Mesenchymal stem cell (in vitro differentiated cells and primary cell): Measurements from ENCODE around the gene JDP2.

Experiments
- DNase-seq: peaks from one replicate; pipeline ENCODE4 v3.0.0-alpha.2; 2013
- H2AFZ ChIP-seq: one replicate; pipeline ENCODE4 v1.6.1; 2013; ENCODE audit warnings: low read depth, mild to moderate bottlenecking, control low read depth, inconsistent platforms, low read length, moderate library complexity
- H2AK5ac ChIP-seq: 2 replicates; pipeline ENCODE4 v1.6.1; 2013; ENCODE audit warnings: low read length, moderate library complexity, mild to moderate bottlenecking, inconsistent platforms; ENCODE audit not compliant: severe bottlenecking
- H2BK120ac ChIP-seq: one replicate; pipeline ENCODE4 v1.6.1; 2013; ENCODE audit warnings: low read depth, mild to moderate bottlenecking, inconsistent platforms, low read length, moderate library complexity
- H2BK12ac ChIP-seq, 2 experiments: one replicate each; pipeline ENCODE4 v1.6.1; 2013; ENCODE audit warnings: inconsistent platforms in 2 of 2, low read length in 2 of 2, mild to moderate bottlenecking in 2 of 2, moderate library complexity in 2 of 2, control low read depth in 1 of 2
- H2BK15ac ChIP-seq: one replicate; pipeline ENCODE4 v1.6.1; 2013; ENCODE audit warnings: mild to moderate bottlenecking, low read depth, inconsistent platforms; ENCODE audit not compliant: poor library complexity, severe bottlenecking
- H2BK5ac ChIP-seq: 2 replicates; pipeline ENCODE4 v1.6.1; 2013; ENCODE audit warnings: low read depth, mild to moderate bottlenecking, low read length, control low read depth, inconsistent platforms; ENCODE audit not compliant: poor library complexity, severe bottlenecking
- H3K14ac ChIP-seq, 2 experiments: one replicate each; pipeline ENCODE4 v1.6.1; 2013; ENCODE audit warnings: inconsistent platforms in 2 of 2, low read length in 2 of 2, control low read depth in 1 of 2, mild to moderate bottlenecking in 1 of 2, moderate library complexity in 1 of 2
- H3K18ac ChIP-seq, 2 experiments: one replicate each; pipeline ENCODE4 v1.6.1; 2013; ENCODE audit warnings: inconsistent platforms in 2 of 2, low read length in 2 of 2, control low read depth in 1 of 2, low read depth in 1 of 2, mild to moderate bottlenecking in 1 of 2
- H3K23ac ChIP-seq, 2 experiments: one replicate each; pipeline ENCODE4 v1.6.1; 2013; ENCODE audit warnings: inconsistent platforms in 2 of 2, low read length in 2 of 2, mild to moderate bottlenecking in 2 of 2, moderate library complexity in 2 of 2, control low read depth in 1 of 2
- H3K27ac ChIP-seq: 2 replicates; pipeline ENCODE4 v1.5.1; 2013; ENCODE audit warnings: mild to moderate bottlenecking, moderate library complexity, low read length, control low read depth, inconsistent platforms; ENCODE audit not compliant: poor library complexity, severe bottlenecking
- H3K27me3 ChIP-seq, 2 experiments: 2 replicates each; pipeline versions ENCODE4 v1.6.1 to v1.7.0; 2013; ENCODE audit warnings: low read length in 2 of 2, mild to moderate bottlenecking in 2 of 2, moderate library complexity in 2 of 2, control low read depth in 1 of 2, inconsistent platforms in 1 of 2; ENCODE audit not compliant: control insufficient read depth in 1 of 2, insufficient read depth in 1 of 2
- H3K36me3 ChIP-seq, 2 experiments: 2 replicates each; pipeline versions ENCODE4 v1.6.1 to v1.7.0; 2013; ENCODE audit warnings: low read length in 2 of 2, control low read depth in 1 of 2, inconsistent platforms in 1 of 2, low read depth in 1 of 2, mild to moderate bottlenecking in 1 of 2; ENCODE audit not compliant: insufficient read depth in 2 of 2, control insufficient read depth in 1 of 2
- H3K4ac ChIP-seq, 2 experiments: one replicate each; pipeline ENCODE4 v1.6.1; 2013; ENCODE audit warnings: inconsistent platforms in 2 of 2, low read length in 2 of 2, mild to moderate bottlenecking in 2 of 2, moderate library complexity in 2 of 2, control low read depth in 1 of 2, low read depth in 1 of 2
- H3K4me1 ChIP-seq: 2 replicates; pipeline ENCODE4 v1.6.1; 2013; ENCODE audit warnings: low read depth, low read length, control low read depth; ENCODE audit not compliant: control insufficient read depth, insufficient read depth
- H3K4me2 ChIP-seq: 2 replicates; pipeline ENCODE4 v1.6.1; 2013; ENCODE audit warnings: low read length, mild to moderate bottlenecking, inconsistent platforms; ENCODE audit not compliant: poor library complexity, severe bottlenecking
- H3K4me3 ChIP-seq, 2 experiments: 2 replicates each; pipeline versions ENCODE4 v1.5.1 to v1.7.0; 2013; ENCODE audit warnings: low read length in 2 of 2, mild to moderate bottlenecking in 2 of 2, control low read depth in 1 of 2, low read depth in 1 of 2; ENCODE audit not compliant: insufficient read depth in 1 of 2
- H3K79me1 ChIP-seq: replicated peaks from 2 replicates; pipeline ENCODE4 v1.6.1; 2013; ENCODE audit warnings: mild to moderate bottlenecking, control low read depth, low read length, inconsistent platforms; ENCODE audit not compliant: poor library complexity, severe bottlenecking
- H3K9ac ChIP-seq: 2 replicates; pipeline ENCODE4 v1.7.0; 2013; ENCODE audit warnings: mild to moderate bottlenecking, low read length, moderate library complexity
- H3K9me3 ChIP-seq: 2 replicates; pipeline ENCODE4 v1.7.0; 2013; ENCODE audit warnings: mild to moderate bottlenecking, low read length; ENCODE audit not compliant: control insufficient read depth
- H4K8ac ChIP-seq: one replicate; pipeline ENCODE4 v1.6.1; 2013; ENCODE audit warnings: inconsistent platforms, mild to moderate bottlenecking, low read length, moderate library complexity
- H4K91ac ChIP-seq: one replicate; pipeline ENCODE4 v1.6.1; 2013; ENCODE audit warnings: mild to moderate bottlenecking, low read length, inconsistent platforms
- WGBS: methylation state at CpG from one replicate; pipeline ENCODE4 v1.1.7; 2013; ENCODE audit warnings: mixed read lengths; 5-methylcytosine and 5-hydroxymethylcytosine counted together

Gene JDP2

DNA sequence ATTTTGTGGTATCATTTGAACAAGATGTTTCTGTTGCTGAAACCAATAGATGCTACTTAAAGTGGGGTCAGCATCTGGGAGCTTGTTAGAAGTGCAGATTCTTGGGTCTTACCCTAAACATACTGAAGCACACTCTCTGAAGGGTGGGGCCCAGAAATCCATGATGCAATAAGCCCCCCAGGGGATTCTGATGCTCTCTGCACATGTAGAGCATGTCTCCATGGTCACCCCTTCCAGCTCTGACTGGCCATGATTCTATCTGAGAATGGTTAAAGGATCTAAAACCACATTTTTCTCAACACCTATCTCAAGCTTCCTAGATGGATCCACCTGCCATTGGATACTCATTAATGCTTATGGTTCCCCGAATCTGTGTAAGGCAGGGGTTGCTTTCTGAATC, 20.4 kb downstream of the JDP2 start:
- H3K27ac ChIP-seq: no peak overlapping the region
- no peak overlapping the region for H3K4me2 ChIP-seq
- no peak overlapping the region for H3K18ac ChIP-seq
- no peak for DNase-seq
- H3K36me3 ChIP-seq: peaks cover 8 to 17% of the 10 kb centered on the region in 2 experiments
- H3K4me3 ChIP-seq: no peak overlapping the region
- no peak overlapping the region for H4K8ac ChIP-seq
- 92% methylated on average over 1 of the region's 1 CpG for WGBS
- H2BK12ac ChIP-seq: no peak overlapping the region
- H2BK120ac ChIP-seq: no peak overlapping the region
- H3K79me1 ChIP-seq: peaks cover 21% of the 10 kb centered on the region
- H3K23ac ChIP-seq: no peak overlapping the region
- H2BK5ac ChIP-seq: no peak overlapping the region
- no peak overlapping the region for H4K91ac ChIP-seq
- peaks cover 30% of the 10 kb centered on the region for H3K4me1 ChIP-seq
- no peaks in the 10 kb centered on the region for H3K9me3 ChIP-seq
- H3K4ac ChIP-seq: no peak overlapping the region
- no peak overlapping the region for H3K14ac ChIP-seq
- H3K9ac ChIP-seq: no peak overlapping the region
- H2AK5ac ChIP-seq: no peak overlapping the region
- no peaks in the 10 kb centered on the region for H3K27me3 ChIP-seq
- no peak overlapping the region for H2AFZ ChIP-seq
- H2BK15ac ChIP-seq: no peak overlapping the region

DNA sequence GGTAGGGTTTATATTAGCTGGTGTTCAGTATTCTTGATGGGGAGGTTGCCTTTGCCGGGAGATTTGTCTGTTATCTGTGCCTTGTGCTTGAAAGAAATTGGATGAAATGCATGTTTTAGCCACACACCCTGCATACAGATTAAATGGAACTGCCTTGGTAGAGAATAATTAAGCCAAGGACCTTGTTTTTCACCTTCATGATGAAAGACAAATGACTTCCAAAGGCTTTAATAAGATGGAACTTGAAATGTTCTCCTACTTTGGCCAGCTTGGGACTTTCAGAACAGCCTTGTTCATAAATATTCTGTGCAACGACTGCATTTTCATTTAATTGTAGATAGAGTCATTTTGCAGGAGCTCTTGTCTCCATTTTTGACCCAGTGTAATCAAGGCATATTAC, 21.2 kb downstream of the JDP2 start:
- Histone ChIP-seq H3K14ac (no peak overlapping the region), H2AK5ac (no peak overlapping the region), H3K79me1 (peaks cover 21% of the 10 kb centered on the region), H2BK120ac (no peak overlapping the region), H3K23ac (no peak overlapping the region), H4K91ac (no peak overlapping the region), H2AFZ (no peak overlapping the region), H2BK12ac (no peak overlapping the region), H3K4me1 (peaks cover 37% of the 10 kb centered on the region), H3K27me3 (no peaks in the 10 kb centered on the region), H2BK5ac (no peak overlapping the region), H3K4me3 (no peak overlapping the region), H3K4ac (no peak overlapping the region), H3K18ac (no peak overlapping the region), H4K8ac (no peak overlapping the region), H3K9ac (peak overlapping the region; percentile 30), H3K4me2 (no peak overlapping the region), H3K36me3 (peaks cover 8 to 18% of the 10 kb centered on the region in 2 experiments), H3K9me3 (no peaks in the 10 kb centered on the region), H2BK15ac (no peak overlapping the region), H3K27ac (no peak overlapping the region)
- 100% methylated on average over 1 of the region's 2 CpGs for WGBS
- DNase-seq: no peak

DNA sequence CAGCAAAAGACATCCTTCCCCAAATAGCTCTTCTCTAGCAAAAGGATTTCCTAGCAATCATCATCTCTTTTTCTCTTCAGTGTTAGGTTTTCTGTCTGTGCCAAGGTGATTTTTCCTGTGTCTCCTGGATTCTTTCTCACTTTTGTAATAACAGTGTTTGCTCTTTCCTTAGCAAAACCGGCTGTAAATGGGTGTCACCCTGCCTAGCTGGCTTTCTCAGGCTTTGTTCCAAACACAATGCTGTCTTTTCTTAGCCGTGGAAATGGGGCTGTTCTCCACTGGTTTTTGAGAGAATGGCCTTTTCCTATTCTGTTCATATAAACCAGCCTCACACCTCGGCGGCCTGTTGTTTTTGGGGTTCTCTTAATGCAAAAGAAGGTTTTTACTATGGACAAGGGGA, 21.9 kb downstream of the JDP2 start:
- H3K4me1 ChIP-seq: peaks cover 41% of the 10 kb centered on the region
- H3K23ac ChIP-seq: no peak overlapping the region
- no peaks in the 10 kb centered on the region for H3K27me3 ChIP-seq
- H2BK12ac ChIP-seq: no peak overlapping the region
- no peak overlapping the region for H2BK15ac ChIP-seq
- H2BK120ac ChIP-seq: no peak overlapping the region
- H4K8ac ChIP-seq: no peak overlapping the region
- H2AK5ac ChIP-seq: no peak overlapping the region
- H3K36me3 ChIP-seq: peaks cover 4 to 15% of the 10 kb centered on the region in 2 experiments
- H2BK5ac ChIP-seq: no peak overlapping the region
- peak overlapping the region in 1 of 2 experiments; percentile 35 for H3K4me3 ChIP-seq
- WGBS: 92% methylated on average over 4 of the region's 4 CpGs
- H2AFZ ChIP-seq: no peak overlapping the region
- no peak overlapping the region for H3K18ac ChIP-seq
- no peak overlapping the region for H3K14ac ChIP-seq
- no peak overlapping the region for H3K4ac ChIP-seq
- no peak overlapping the region for H3K27ac ChIP-seq
- H4K91ac ChIP-seq: no peak overlapping the region
- H3K79me1 ChIP-seq: peaks cover 17% of the 10 kb centered on the region
- no peaks in the 10 kb centered on the region for H3K9me3 ChIP-seq
- H3K4me2 ChIP-seq: no peak overlapping the region
- H3K9ac ChIP-seq: peak overlapping the region; percentile 30
- DNase-seq: no peak

DNA sequence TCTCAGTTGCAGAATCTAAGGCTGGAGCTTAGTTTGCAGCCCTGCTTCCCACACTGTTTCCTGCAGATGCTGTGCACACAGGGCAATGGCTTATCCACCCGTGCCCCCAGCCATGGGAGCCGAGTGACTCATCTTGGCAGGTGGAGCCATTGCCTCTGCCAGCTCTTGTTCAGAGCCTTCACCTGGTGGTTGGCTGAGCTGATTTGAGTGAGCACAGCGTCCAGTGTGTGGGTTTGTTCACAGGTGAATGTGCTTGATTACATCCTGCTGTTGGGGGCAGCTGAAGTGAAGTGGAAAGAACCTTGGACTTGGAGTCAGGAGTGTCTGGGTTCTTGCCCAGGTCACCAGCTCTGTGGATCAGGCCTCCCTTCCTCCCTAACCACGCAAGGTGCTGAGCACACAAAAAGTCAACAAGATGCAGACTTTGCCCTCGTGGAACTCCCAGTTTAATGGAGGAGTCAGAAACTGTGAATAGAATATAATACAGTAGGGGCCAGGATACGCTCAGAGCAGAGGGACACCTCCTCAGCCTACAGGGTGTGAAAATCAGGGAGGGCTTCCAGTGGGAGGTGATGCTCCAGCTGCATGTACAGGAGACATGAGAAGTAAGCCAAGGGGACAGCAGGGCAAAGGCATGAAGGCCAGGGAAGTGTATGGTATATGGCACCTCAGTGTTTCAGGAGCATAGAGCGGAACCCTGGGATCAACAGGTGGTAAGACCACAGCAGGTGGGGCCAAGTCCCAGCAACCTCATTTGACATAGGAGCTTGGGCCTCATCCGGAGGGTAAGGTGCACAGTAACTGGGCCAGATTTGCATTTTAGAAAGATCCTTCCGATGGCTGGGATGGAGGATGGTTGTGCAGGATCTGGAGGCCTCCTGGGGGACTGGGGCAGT, 22.8 kb downstream of the JDP2 start:
- no peak overlapping the region for H3K18ac ChIP-seq
- H2AK5ac ChIP-seq: peak overlapping the region; percentile 38
- no peak overlapping the region for H3K14ac ChIP-seq
- H3K4ac ChIP-seq: peak overlapping the region in 1 of 2 experiments; percentile 8
- H4K91ac ChIP-seq: no peak overlapping the region
- H3K4me3 ChIP-seq: no peak overlapping the region
- no peak overlapping the region for H3K23ac ChIP-seq
- no peak overlapping the region for H2BK120ac ChIP-seq
- no peaks in the 10 kb centered on the region for H3K27me3 ChIP-seq
- H2AFZ ChIP-seq: no peak overlapping the region
- H3K9me3 ChIP-seq: no peaks in the 10 kb centered on the region
- WGBS: 91% methylated on average over 9 of the region's 9 CpGs
- no peak overlapping the region for H4K8ac ChIP-seq
- no peak for DNase-seq
- H3K4me2 ChIP-seq: no peak overlapping the region
- H3K79me1 ChIP-seq: peaks cover 14% of the 10 kb centered on the region
- H3K27ac ChIP-seq: no peak overlapping the region
- H3K9ac ChIP-seq: peak overlapping the region; percentile 30
- peaks cover 50% of the 10 kb centered on the region for H3K4me1 ChIP-seq
- no peak overlapping the region for H2BK15ac ChIP-seq
- H2BK5ac ChIP-seq: no peak overlapping the region
- peaks cover 0 to 7% of the 10 kb centered on the region in 2 experiments for H3K36me3 ChIP-seq
- H2BK12ac ChIP-seq: no peak overlapping the region
